Skeletal muscle tissue (tissue), 4 donors: ENCODE results near the gene PMPCA. TPM values are rescaled to one million over a fixed set of nuclear protein-coding genes. Genes with fewer than 3 reads are reported as not detected.
A peak's percentile ranks its signal among the peaks of the same experiment; 100 is the strongest.

Experiments used
- H3K27ac ChIP-seq: one replicate; pipeline ENCODE4 v1.7.0; 2013; ENCODE audit warnings: mild to moderate bottlenecking, low read depth, low read length, inconsistent platforms
- H3K27me3 ChIP-seq, 3 donors: one replicate each; pipeline ENCODE4 v1.7.0; 2013; ENCODE audit warnings: low read length in 3 of 3; ENCODE audit not compliant: control insufficient read depth in 3 of 3, insufficient read depth in 3 of 3
- H3K36me3 ChIP-seq, 3 donors: one replicate each; pipeline ENCODE4 v1.7.0; 2013; ENCODE audit warnings: low read length in 3 of 3; ENCODE audit not compliant: control insufficient read depth in 3 of 3, insufficient read depth in 3 of 3
- H3K4me1 ChIP-seq, 3 donors: one replicate each; pipeline ENCODE4 v1.7.0; 2013; ENCODE audit warnings: low read length in 3 of 3, mild to moderate bottlenecking in 3 of 3; ENCODE audit not compliant: control insufficient read depth in 3 of 3, insufficient read depth in 3 of 3
- H3K4me3 ChIP-seq, 3 donors: one replicate each; pipeline ENCODE4 v1.7.0; 2013; ENCODE audit warnings: low read length in 3 of 3
- H3K9ac ChIP-seq, 3 donors: one replicate each; pipeline ENCODE4 v1.7.0; 2013; ENCODE audit warnings: low read length in 3 of 3, mild to moderate bottlenecking in 3 of 3, moderate library complexity in 2 of 3, low read depth in 1 of 3
- H3K9me3 ChIP-seq, 3 donors: one replicate each; pipeline ENCODE4 v1.7.0; 2013; ENCODE audit warnings: low read length in 3 of 3; ENCODE audit not compliant: control insufficient read depth in 3 of 3
- total RNA-seq: library from RNA; depleted of rRNA; stranded (reverse); fragments of >200 nt; gene quantifications from one replicate; pipeline ENCODE4 v1.2.3, GENCODE V29; 2014
- donor health status: Osteomylitis.

PMPCA gene
- total RNA-seq, 1 donor from 2014 or later, result 30.3 TPM

DNA sequence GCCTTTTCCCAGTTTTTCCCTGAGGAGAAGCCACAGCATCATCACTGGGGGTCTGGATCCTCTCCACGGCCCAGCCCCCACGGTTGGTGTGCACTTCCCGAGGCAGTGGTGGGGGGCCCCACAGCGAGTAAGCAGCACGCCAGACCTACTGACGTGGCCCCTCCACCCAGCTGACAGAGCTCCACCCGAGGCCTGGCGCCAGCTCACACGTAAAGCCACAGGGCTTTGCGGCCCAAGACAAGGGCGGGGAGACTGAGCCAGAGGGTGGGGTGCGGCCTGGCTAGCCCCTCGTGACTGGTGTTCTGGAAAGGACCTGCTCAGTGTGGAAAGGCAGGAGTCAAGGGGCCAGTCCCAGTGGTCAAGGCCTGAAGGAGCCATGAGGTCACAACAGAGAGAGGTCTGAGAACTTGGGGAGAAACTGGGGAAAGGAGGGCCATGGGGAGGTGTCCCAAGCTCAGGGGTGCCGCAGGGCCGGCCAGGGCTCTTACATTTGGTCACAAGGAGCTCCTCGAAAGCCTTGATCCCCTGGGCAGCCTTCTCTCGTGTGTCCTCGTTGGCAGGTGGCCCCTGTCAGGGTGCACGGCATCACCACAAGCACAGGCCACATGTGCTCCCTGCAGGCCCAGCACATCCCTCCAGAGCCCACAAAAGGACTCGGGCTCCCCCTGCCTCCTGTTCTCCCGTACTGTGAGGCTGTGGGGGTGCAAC is 16.0 kb upstream of the PMPCA start:
- peaks cover 49 to 63% (median 52%) of the 10 kb centered on the region in 3 donors for H3K36me3 ChIP-seq
- no peak overlapping the region for H3K27ac ChIP-seq
- peaks cover 11 to 12% (median 11%) of the 10 kb centered on the region in 3 donors for H3K4me1 ChIP-seq
- H3K4me3 ChIP-seq, result no peak overlapping the region
- H3K9ac ChIP-seq, result no peak overlapping the region
- H3K27me3 ChIP-seq, result no peaks in the 10 kb centered on the region
- no peaks in the 10 kb centered on the region for H3K9me3 ChIP-seq

DNA sequence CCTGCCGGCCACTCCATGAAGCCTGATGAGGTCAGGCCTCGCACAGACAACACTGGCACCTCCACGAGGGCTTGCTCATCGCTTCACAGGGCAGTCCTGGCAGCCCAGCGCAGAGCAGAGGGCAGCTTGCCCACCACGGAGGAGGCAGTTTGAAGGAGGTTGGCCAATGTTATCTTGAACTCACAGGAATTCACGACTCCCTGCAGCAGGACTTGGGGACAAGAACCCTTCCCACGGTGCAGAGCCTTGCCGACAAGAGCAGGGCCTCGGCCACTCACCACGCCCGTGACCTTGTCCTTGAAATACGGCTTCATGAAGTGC is 15.5 kb upstream of the PMPCA start:
- H3K27ac ChIP-seq, result no peak overlapping the region
- peaks cover 44 to 59% (median 48%) of the 10 kb centered on the region in 3 donors for H3K36me3 ChIP-seq
- H3K9ac ChIP-seq, result no peak overlapping the region
- H3K9me3 ChIP-seq, result no peaks in the 10 kb centered on the region
- peaks cover 12 to 14% (median 13%) of the 10 kb centered on the region in 3 donors for H3K4me1 ChIP-seq
- H3K27me3 ChIP-seq, result no peaks in the 10 kb centered on the region
- H3K4me3 ChIP-seq, result no peak overlapping the region

DNA sequence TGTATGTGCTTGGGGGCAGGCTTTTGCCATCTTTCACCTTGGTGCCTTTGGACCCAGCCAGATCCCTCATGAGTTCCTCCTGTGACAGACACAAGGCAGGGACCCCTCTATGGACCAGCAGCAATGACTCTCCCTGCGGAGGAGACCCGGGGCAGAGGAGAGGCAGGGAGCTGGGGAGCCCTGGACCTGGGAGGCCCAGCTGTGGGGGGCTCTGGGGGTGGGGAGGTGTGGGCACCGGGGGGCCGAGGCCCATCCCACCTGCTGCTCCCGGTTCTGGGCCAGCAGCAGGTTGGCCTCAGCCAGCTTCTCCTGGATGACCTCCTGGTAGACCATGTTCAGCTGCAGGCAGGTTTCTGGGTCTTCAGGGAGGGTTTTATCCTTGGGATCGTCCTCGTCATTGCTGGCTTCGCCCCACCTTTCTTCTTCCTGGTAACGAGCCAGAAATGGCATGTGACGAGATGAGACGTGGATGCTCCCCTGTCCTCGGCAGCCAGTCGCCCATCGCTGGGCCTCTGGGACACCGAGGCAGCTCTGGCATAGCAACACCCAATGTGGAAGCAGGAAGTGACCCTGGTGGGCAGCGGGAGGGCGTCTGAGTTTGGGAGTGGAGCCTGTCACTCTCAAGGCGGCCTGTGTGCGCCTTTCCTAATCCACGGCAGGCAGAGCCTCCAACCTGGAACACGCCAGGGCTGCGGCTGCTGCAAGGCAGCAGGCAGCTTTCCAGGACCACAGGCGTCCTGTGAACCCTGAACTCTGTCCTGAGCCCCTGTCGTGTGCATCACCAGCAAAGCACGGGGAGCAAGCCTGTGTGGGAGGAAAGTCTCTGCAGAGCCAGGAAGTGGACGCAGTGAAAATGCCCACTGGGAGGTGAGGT is 14.9 kb upstream of the PMPCA start:
- Histone ChIP-seq H3K27ac (no peak overlapping the region), H3K4me1 (peaks cover 16 to 19% (median 17%) of the 10 kb centered on the region in 3 donors), H3K36me3 (peaks cover 44 to 58% (median 47%) of the 10 kb centered on the region in 3 donors), H3K9me3 (no peaks in the 10 kb centered on the region), H3K4me3 (no peak overlapping the region), H3K27me3 (no peaks in the 10 kb centered on the region), H3K9ac (no peak overlapping the region)

DNA sequence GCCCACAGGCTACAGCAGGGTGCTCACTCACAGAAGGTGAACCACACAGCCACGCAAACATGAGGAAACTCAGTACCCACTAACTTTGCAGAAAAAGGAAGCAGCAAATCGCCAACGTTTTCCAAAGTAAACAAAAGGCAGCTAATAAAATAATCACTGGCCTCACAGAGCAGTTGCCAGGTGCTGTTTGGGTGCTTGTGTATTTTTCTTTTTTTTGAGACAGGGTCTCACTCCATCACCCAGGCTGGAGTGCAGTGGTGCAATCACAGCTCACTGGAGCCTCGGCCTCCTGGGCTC is 14.3 kb upstream of the PMPCA start:
- no peak overlapping the region for H3K27ac ChIP-seq
- H3K4me3 ChIP-seq, result no peak overlapping the region
- peaks cover 19 to 21% (median 20%) of the 10 kb centered on the region in 3 donors for H3K4me1 ChIP-seq
- H3K9me3 ChIP-seq, result no peaks in the 10 kb centered on the region
- no peak overlapping the region for H3K9ac ChIP-seq
- peaks cover 45 to 58% (median 47%) of the 10 kb centered on the region in 3 donors for H3K36me3 ChIP-seq
- no peaks in the 10 kb centered on the region for H3K27me3 ChIP-seq

DNA sequence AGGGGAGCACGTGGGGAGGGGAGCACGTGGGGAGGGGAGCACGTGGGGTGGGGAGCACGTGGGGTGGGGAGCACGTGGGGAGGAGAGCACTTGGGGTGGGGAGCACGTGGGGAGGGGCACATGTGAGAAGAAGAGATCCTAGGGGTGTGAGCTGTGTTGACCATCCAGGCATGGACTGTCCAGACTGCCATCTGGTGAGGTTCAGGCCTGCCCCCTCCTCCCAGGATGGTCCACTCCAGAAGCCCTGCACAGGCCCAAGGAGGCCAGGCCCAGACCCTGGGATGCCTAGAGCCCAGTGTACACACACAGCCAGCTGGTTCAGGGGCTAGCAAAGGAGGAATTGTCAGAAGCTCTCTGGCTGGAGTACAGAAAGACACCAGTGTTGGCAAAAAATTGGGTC is 12.8 kb upstream of the PMPCA start:
- Histone ChIP-seq H3K36me3 (peaks cover 37 to 54% (median 40%) of the 10 kb centered on the region in 3 donors), H3K27me3 (no peaks in the 10 kb centered on the region), H3K9me3 (no peaks in the 10 kb centered on the region), H3K4me1 (peaks cover 19 to 21% (median 20%) of the 10 kb centered on the region in 3 donors), H3K9ac (no peak overlapping the region), H3K27ac (no peak overlapping the region), H3K4me3 (no peak overlapping the region)

DNA sequence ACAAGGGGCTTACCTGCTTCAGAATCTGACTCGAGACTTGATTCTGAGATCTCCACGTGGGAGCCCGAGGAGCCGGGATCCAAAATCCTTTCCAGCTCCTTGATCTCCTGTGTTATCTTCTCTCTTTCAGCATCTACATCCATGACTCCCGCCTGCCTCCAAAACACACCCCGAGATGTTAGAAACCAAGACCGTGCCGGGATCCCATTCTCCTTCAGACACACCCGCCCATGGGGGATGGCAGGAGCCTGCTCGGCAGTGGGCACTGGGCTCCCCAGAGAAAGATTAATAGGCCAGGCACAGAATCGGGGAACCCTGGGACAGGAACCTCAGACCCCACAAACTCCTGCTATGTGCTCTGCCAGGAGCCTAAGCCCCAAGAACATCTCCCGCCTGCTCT is 12.2 kb upstream of the PMPCA start:
- Histone ChIP-seq H3K4me3 (no peak overlapping the region), H3K36me3 (peaks cover 36 to 48% (median 37%) of the 10 kb centered on the region in 3 donors)

DNA sequence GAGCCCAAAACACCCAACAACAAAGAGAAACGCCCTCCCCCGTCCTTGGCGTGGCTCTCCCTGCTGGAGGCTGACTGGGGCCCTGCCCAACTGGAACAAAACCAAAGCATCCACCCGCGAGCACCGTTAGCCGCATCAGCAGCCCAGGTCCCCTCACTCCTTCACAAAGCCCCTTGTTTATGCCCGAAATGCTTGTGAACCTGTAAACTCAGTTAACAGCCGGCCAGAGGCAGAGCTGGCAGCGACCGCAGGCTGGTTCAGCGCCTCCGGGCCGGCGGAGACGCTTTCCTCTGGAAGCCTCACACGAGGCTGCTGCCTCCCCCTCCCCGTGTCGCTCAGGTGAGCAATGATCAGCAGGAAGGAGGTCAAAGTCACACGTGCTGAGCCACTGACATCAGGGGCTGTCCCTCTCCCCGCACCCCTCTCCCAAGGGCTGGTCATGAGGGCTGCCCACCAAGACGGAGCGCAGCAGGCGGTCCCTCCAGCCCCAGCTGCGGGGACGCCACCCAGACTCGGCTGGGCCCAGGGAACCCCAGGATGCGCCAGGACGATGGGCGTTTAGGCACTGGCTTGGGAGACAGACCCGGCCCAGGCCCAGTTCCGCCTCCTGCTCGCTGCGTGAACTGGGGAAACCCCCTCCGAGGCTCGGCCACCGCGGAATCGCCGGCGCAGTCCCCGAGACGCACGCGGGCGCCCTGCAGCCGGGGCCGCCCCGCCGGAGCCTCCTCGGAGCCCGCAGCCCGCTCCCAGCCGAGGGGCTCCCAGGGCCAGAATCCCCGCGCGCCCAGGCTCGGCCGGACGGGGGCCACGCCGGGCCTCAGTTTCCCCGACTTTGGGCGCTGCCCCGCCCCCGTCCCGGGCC is 11.1 kb upstream of the PMPCA start:
- no peak overlapping the region for H3K27ac ChIP-seq
- peak overlapping the region; percentile 69 to 88 (median 84) for H3K9ac ChIP-seq
- H3K27me3 ChIP-seq, result no peaks in the 10 kb centered on the region
- no peaks in the 10 kb centered on the region for H3K9me3 ChIP-seq
- peaks cover 19 to 21% (median 20%) of the 10 kb centered on the region in 3 donors for H3K4me1 ChIP-seq
- H3K4me3 ChIP-seq, result peak overlapping the region; percentile 85 to 88 (median 87)
- peaks cover 41 to 42% (median 42%) of the 10 kb centered on the region in 3 donors for H3K36me3 ChIP-seq

More for the DNA sequence above, 12.2 kb upstream of the PMPCA start:
- Histone ChIP-seq H3K9me3 (no peaks in the 10 kb centered on the region), H3K9ac (peak overlapping the region in 1 of 3 donors; percentile 3), H3K27ac (no peak overlapping the region), H3K4me1 (peaks cover 19 to 21% (median 20%) of the 10 kb centered on the region in 3 donors), H3K27me3 (no peaks in the 10 kb centered on the region)

DNA sequence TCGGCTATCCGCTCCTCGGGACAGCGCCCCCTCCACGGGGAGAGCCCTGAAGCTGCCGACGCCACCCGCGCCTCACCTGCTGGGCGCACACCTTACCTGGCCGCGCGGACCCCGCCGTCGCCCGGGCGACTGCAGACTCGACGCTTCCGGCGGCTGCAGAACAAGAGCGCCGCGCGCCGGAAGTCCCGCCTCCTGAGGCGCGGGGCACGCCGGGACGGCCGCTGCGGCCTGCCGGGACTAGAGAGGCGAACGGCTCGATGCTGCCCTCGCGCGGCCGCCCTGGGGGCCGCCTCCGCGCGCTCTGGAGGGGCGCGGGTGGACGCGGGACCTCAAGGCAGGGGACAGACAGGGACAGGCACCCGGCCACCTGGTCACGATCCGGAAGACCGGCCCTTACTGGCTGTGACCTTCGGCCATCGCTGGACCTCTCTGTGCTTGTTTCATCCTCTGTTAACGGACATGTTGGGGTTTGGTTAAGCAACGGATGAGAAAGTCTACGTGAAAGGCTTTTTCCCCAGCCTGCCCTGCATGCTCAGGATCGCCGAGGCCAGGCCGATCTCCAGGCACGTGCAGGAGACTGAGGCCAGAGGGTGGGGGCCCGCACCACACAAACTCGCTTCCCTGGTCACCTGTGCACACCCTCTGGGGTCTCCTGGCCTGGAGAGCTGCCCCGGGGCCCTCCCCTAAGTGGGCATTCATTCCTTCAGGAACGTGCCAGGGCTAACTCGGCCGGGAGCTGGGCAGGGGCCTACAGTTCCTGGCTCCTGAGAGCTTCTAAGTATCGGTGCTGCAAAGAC is 10.2 kb upstream of the PMPCA start, which contains the start of gene SNAPC4:
SNAPC4 (minus strand) TSS at position 133 of the 797 bp plus-strand sequence. CDS start 1,742 bp downstream, outside the sequence.
- peaks cover 41 to 44% (median 41%) of the 10 kb centered on the region in 3 donors for H3K36me3 ChIP-seq
- H3K27ac ChIP-seq, result no peak within 1 kb of the TSS
- no peaks in the 10 kb centered on the region for H3K9me3 ChIP-seq
- peak within 1 kb of the TSS; percentile 85 to 88 (median 87) for H3K4me3 ChIP-seq
- H3K9ac ChIP-seq, result peak within 1 kb of the TSS; percentile 69 to 88 (median 84)
- no peaks in the 10 kb centered on the region for H3K27me3 ChIP-seq
- peaks cover 19 to 21% (median 20%) of the 10 kb centered on the region in 3 donors for H3K4me1 ChIP-seq
